Right ventricle myocardium inferior (tissue), 1 donor: Measurements from ENCODE around the gene ERFL. TPM values are rescaled to one million over a fixed set of nuclear protein-coding genes. Genes with fewer than 3 reads are reported as not detected.
"Not testable (repeated sequence)": the region's sequence is repeated elsewhere in the genome, so short reads cannot be mapped to it uniquely, and the experiment has no call there.

Experiments used
- ATAC-seq: fragments of 200-7000 bp; cut with Tn5 transposase; one replicate; pipeline ENCODE4 v1.9.1; 2020; ENCODE audit warnings: mild to moderate bottlenecking, moderate library complexity
- DNase-seq: peaks from one replicate; pipeline ENCODE4 v3.0.0; 2021; ENCODE audit errors: missing footprints
- intact Hi-C: fragments of 100-400 bp; cut with DNase I; formaldehyde crosslinking; loops from one replicate; pipeline ENCODE4 v1.11.0; 2022
- total RNA-seq: library from RNA; stranded (reverse); fragmentation: NEBNext Ultra II Directional; extraction: Animal tissue kit (Norgen Biotek cat#: 25700); gene quantifications from one replicate; pipeline ENCODE4 v1.2.1, GENCODE V29; 2021
- donor health status: DM: no; HTN: yes; CAD: no; lungs with severe emphysema.

The ERFL gene
- total RNA-seq, 1 donor from 2014 or later: not detected

GRCh38 chr19:41888926-41889325 lies 39.3 kb downstream of the ERFL start:
- ATAC-seq (no peak), DNase-seq (no peak)
- intact Hi-C loops: no loop called here

GRCh38 chr19:41887711-41888382 lies 40.4 kb downstream of the ERFL start:
- intact Hi-C loops: no loop called here
- ATAC-seq (no peak), DNase-seq (no peak)

- intact Hi-C loops: no loop called here
- DNase-seq (no peak), ATAC-seq (no peak)
Observed at GRCh38 chr19:41886761-41887710, 41.2 kb downstream of the ERFL start.

GRCh38 chr19:41883821-41884733 lies 44.2 kb downstream of the ERFL start:
- intact Hi-C loops: loop anchor here (1.0 kb wide), 1 partner anchor 25 kb away; no protein-coding TSS in a partner anchor
- peak; percentile 99 for ATAC-seq
- DNase-seq: peak; percentile 97

- DNase-seq (no peak), ATAC-seq (no peak)
- intact Hi-C loops: no loop called here
Observed at GRCh38 chr19:41883463-41883820, 44.8 kb downstream of the ERFL start.

DNA sequence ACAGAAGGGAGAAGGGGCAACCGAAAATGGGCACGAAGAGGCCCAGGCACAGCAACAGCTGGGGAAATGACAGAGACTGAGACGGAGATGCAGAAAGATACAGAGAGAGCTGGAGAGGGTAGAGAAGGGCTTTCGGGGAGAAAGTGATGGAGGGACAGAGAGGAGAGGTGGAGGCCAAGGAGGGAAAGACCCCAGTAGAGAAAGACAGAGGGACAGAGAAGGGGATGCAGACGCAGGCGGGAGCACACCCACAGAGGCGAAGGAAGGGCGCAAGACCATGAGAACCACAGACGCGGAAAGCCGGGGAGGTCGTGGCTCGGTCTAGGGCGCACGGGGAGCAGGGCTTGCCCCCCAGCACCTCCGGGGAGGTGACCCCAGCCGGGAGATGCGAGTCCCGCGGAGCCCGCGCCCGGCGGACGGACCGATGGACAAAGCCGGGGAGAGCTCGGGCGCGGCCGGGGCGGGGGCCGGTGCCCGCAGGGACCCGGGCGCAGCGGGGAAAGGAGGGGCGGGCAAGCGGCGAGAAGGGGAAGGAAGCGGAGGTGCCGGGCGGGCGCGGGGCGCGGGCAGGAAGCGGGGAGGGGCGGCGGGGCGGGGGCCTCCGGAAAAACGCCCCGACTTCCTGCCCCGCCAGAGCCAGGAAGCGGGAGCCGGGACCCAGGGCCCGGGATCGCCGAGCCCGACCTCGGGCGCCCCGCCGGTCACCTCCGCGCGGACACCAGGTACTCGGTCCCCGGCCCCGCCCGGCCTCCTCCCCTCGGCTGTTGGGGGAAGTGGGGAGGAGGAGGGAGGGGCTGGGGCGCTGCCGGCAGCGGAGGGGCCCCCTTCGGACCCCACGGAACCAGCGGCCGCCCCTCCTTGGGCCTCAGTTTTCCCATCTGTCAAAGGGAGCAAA lies 45.4 kb downstream of the ERFL start, which contains the start of gene ARHGEF1:
Gene ARHGEF1 (plus strand): TSS at position 617 of the 895 bp plus-strand sequence. CDS start 4,899 bp downstream, outside the sequence.
- peak; percentile 37 for ATAC-seq
- peak; percentile 89 for DNase-seq
- intact Hi-C loops: no loop called here

- intact Hi-C loops: no loop called here
- DNase-seq: no peak
- ATAC-seq: no peak
Observed at GRCh38 chr19:41880329-41880708, 47.9 kb downstream of the ERFL start.

- DNase-seq (peak; percentile 25), ATAC-seq (no peak)
- intact Hi-C loops: no loop called here
Observed at GRCh38 chr19:41879670-41880328, 48.5 kb downstream of the ERFL start.

GRCh38 chr19:41879080-41879479 lies 49.2 kb downstream of the ERFL start:
- no peak for ATAC-seq
- intact Hi-C loops: no loop called here
- DNase-seq: no peak

GRCh38 chr19:41877916-41878905 lies 50.0 kb downstream of the ERFL start:
- ATAC-seq (no peak), DNase-seq (no peak)
- intact Hi-C loops: no loop called here

DNA sequence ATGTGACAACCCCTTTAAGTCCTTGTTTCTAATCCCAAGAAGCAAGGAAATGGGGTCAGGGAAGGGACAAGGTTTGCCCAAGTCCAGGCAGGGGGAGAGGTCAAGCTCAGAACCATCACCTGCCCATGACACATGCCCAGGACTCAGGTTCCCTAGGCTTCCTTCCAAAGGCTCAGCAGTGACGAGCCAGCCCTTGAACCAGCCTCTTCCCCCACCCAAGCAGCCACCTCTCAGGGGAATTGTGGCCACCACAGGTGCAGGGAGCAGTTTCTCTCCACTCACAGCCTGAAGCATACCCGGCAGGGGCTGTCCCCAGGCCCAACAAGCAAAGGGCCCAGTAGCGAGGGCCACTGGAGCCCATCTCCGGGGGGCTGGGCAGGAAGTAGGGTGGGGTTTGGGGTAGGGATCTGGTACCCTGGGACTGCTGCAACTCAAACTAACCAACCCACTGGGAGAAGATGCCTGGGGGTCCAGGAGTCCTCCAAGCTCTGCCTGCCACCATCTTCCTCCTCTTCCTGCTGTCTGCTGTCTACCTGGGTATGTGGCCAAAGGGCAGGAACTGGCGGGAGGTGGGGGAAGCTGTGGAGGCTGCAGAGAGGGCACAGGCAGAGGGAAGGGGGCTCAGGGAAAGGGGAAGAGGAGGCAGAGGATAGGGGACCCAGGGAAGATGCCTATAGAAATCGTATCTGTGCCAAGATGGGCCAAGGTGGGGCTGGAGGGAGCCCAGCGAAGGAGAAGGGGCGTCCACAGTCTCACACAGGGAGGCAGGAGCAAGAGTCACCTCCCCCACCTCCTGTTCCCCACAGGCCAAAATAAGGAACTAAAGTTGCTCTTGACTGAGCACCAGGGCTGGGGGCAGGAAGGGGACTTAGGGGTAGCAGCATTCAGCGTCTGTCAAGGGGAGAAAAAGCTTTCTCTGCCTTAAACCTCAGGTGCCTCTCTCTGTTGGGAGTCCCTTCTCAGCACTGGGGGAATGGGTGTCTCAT lies 51.1 kb downstream of the ERFL start, which contains the start of gene CD79A:
Gene CD79A (plus strand): TSS at position 433 of the 986 bp plus-strand sequence. CDS start 26 bp downstream, at position 459.
- intact Hi-C loops: no loop called here
- no peak for ATAC-seq
- no peak for DNase-seq

- intact Hi-C loops, DNase-seq, ATAC-seq: not testable (repeated sequence)
Observed at GRCh38 chr19:41875973-41876372, 52.3 kb downstream of the ERFL start.

DNA sequence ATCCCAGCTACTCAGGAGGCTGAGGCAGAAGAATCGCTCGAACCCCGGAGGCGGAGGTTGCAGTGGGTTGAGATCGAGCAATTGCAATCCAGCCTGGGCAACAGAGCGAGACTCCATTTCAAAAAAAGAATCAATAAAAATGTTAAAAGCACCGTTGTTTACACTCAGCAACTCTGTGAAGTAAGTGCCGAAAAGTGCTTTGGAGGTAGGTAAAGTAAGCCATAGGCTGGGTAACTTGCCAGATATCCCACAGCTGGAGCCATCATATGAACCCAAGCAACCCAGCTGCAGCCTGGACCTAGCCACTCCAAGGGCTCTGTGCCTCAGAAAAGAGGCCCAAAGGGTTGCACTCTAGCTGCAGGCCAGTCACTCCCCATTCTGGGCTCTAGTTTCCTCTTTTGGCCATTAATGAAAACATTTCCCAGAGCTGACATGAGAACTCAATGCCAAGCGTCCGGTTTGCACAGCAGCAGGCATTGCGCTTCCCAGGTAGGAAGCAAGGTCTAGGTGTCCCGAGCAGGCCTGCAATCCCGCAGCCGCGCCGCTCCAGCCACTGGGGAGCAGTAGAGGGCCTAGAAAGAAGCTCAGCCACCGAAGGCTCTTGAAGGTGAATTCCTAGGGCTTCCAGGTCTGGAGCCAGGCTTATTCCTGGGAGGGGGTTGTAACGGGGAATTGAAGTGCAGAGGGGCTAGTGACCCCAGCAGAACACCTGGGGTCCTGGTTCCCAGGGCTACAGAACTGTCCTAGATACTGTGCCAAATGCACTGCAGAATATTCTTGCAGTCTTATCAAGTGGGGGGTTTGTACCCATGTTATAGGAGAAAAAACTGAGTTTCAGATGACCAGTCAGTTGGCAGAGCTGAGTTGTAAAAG lies 55.2 kb downstream of the ERFL start:
- ATAC-seq: peak; percentile 67
- peak; percentile 92 for DNase-seq
- intact Hi-C loops: loop anchor here (2.0 to 5.0 kb wide), 2 partner anchors 59 to 78 kb away; no protein-coding TSS in a partner anchor

DNA sequence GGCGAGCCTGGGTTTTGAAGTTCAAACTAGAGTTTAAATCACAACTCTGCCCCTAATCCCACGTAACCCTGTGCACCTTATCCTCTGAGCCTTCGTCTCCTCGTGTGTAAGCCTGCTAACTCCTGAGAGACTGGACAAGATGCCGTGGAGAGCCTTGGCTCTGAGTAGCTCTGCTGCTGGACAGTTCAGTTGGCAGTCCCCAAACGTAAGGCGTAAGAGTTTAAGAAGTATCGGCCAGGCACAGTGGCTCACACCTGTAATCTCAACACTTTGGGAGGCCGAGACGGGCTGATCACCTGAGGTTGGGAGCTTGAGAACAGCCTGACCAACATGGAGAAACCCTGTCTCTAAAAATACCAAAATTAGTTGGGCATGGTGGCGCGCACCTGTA lies 55.9 kb downstream of the ERFL start:
- ATAC-seq: no peak

More for the DNA sequence above, 55.9 kb downstream of the ERFL start:
- DNase-seq: peak; percentile 27
- intact Hi-C loops: loop anchor here (2.0 to 5.0 kb wide), 2 partner anchors 60 to 78 kb away; no protein-coding TSS in a partner anchor
